ENCODE measurements around the gene INHBA. TPM values are rescaled to one million over a fixed set of nuclear protein-coding genes. Genes with fewer than 3 reads are reported as not detected.

The INHBA gene
- total and polyA plus RNA-seq, 2 donors (not counting 1 experiment from before 2014, with no cell fraction given), result 15.0 to 108 TPM

- Histone ChIP-seq H3K9me3 (ENCODE audit: control insufficient read depth, insufficient read depth, low read depth, low read length) (no peaks in the 10 kb centered on the region), H3K27ac (ENCODE audit: insufficient read depth, low read length) (no peak overlapping the region), H3K4me3 (replicated peaks in 1 of 4; ENCODE audit: control extremely low read depth in 1 of 4, insufficient read depth in 1 of 4, low read depth in 3 of 4, low read length in 4 of 4) (no peak overlapping the region), H3K4me2 (ENCODE audit: extremely low read depth, insufficient read depth, low read length) (no peak overlapping the region), H3K79me2 (ENCODE audit: control insufficient read depth, insufficient read depth, low read length) (no peaks in the 10 kb centered on the region), H2AFZ (ENCODE audit: low read length) (no peak overlapping the region), H3K27me3 (ENCODE audit: control insufficient read depth, insufficient read depth, low read length) (no peaks in the 10 kb centered on the region), H3K4me1 (ENCODE audit: control insufficient read depth, extremely low read depth, insufficient read depth, low read length) (no peaks in the 10 kb centered on the region), H3K36me3 (ENCODE audit: control insufficient read depth, insufficient read depth, low read length) (no peaks in the 10 kb centered on the region), H4K20me1 (ENCODE audit: control insufficient read depth, extremely low read depth, insufficient read depth, low read length) (no peaks in the 10 kb centered on the region), H3K9ac (ENCODE audit: insufficient read depth, low read length) (no peak overlapping the region)
- DNase-seq (ENCODE audit: low read depth in 2 of 2), result no peak
- TF ChIP-seq, protein P1, sequence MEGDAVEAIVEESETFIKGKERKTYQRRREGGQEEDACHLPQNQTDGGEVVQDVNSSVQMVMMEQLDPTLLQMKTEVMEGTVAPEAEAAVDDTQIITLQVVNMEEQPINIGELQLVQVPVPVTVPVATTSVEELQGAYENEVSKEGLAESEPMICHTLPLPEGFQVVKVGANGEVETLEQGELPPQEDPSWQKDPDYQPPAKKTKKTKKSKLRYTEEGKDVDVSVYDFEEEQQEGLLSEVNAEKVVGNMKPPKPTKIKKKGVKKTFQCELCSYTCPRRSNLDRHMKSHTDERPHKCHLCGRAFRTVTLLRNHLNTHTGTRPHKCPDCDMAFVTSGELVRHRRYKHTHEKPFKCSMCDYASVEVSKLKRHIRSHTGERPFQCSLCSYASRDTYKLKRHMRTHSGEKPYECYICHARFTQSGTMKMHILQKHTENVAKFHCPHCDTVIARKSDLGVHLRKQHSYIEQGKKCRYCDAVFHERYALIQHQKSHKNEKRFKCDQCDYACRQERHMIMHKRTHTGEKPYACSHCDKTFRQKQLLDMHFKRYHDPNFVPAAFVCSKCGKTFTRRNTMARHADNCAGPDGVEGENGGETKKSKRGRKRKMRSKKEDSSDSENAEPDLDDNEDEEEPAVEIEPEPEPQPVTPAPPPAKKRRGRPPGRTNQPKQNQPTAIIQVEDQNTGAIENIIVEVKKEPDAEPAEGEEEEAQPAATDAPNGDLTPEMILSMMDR (conservative IDR thresholded peaks at IDR 0.05 in 1 of 2, IDR thresholded peaks at IDR 0.05 in 1 of 2; ENCODE audit: low read depth in 1 of 2, low read length in 2 of 2), result no peak
- TF ChIP-seq EZH2 (IDR thresholded peaks at IDR 0.05; ENCODE audit: low read length, missing control alignments), result no peak
These were observed 26.2 kb upstream of the INHBA start for GRCh38 chr7:41729059-41729458.

GRCh38 chr7:41725013-41725412 lies 22.1 kb upstream of the INHBA start:
- Histone ChIP-seq H2AFZ (ENCODE audit: low read length) (no peak overlapping the region), H3K27me3 (ENCODE audit: control insufficient read depth, insufficient read depth, low read length) (no peaks in the 10 kb centered on the region), H3K9ac (ENCODE audit: insufficient read depth, low read length) (no peak overlapping the region), H3K4me1 (ENCODE audit: control insufficient read depth, extremely low read depth, insufficient read depth, low read length) (no peaks in the 10 kb centered on the region), H3K9me3 (ENCODE audit: control insufficient read depth, insufficient read depth, low read depth, low read length) (no peaks in the 10 kb centered on the region), H3K4me2 (ENCODE audit: extremely low read depth, insufficient read depth, low read length) (no peak overlapping the region), H4K20me1 (ENCODE audit: control insufficient read depth, extremely low read depth, insufficient read depth, low read length) (no peaks in the 10 kb centered on the region), H3K79me2 (ENCODE audit: control insufficient read depth, insufficient read depth, low read length) (no peaks in the 10 kb centered on the region), H3K27ac (ENCODE audit: insufficient read depth, low read length) (no peak overlapping the region), H3K36me3 (ENCODE audit: control insufficient read depth, insufficient read depth, low read length) (no peaks in the 10 kb centered on the region), H3K4me3 (replicated peaks in 1 of 4; ENCODE audit: control extremely low read depth in 1 of 4, insufficient read depth in 1 of 4, low read depth in 3 of 4, low read length in 4 of 4) (no peak overlapping the region)
- no peak for TF ChIP-seq EZH2 (IDR thresholded peaks at IDR 0.05; ENCODE audit: low read length, missing control alignments)
- TF ChIP-seq, protein P1 (conservative IDR thresholded peaks at IDR 0.05 in 1 of 2, IDR thresholded peaks at IDR 0.05 in 1 of 2; ENCODE audit: low read depth in 1 of 2, low read length in 2 of 2), result no peak
- no peak for DNase-seq (ENCODE audit: low read depth in 2 of 2)

DNA sequence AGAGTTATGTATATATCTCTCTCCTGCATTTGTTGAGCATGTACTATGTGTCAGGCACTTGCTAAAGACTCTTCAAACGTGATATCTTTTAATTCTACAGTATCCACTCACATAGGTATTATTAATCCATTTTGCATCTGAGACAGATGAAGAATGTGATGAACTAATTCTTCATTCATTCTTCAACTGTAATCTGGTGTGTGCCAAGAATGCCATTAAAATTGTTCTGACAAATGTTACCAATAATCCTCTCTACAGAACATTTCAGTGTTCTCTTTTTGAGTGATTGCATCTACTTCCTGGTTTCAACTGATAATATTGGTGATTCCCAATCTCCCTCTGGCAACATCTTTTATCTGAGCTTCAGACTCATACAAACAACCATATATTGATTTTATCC lies 18.0 kb upstream of the INHBA start:
- Histone ChIP-seq H2AFZ (ENCODE audit: low read length) (no peak overlapping the region), H3K27me3 (ENCODE audit: control insufficient read depth, insufficient read depth, low read length) (no peaks in the 10 kb centered on the region), H3K79me2 (ENCODE audit: control insufficient read depth, insufficient read depth, low read length) (no peaks in the 10 kb centered on the region), H3K4me2 (ENCODE audit: extremely low read depth, insufficient read depth, low read length) (no peak overlapping the region), H4K20me1 (ENCODE audit: control insufficient read depth, extremely low read depth, insufficient read depth, low read length) (no peaks in the 10 kb centered on the region), H3K9me3 (ENCODE audit: control insufficient read depth, insufficient read depth, low read depth, low read length) (no peaks in the 10 kb centered on the region), H3K9ac (ENCODE audit: insufficient read depth, low read length) (no peak overlapping the region), H3K27ac (ENCODE audit: insufficient read depth, low read length) (no peak overlapping the region), H3K36me3 (ENCODE audit: control insufficient read depth, insufficient read depth, low read length) (no peaks in the 10 kb centered on the region), H3K4me1 (ENCODE audit: control insufficient read depth, extremely low read depth, insufficient read depth, low read length) (no peaks in the 10 kb centered on the region), H3K4me3 (replicated peaks in 1 of 4; ENCODE audit: control extremely low read depth in 1 of 4, insufficient read depth in 1 of 4, low read depth in 3 of 4, low read length in 4 of 4) (no peak overlapping the region)
- TF ChIP-seq EZH2 (IDR thresholded peaks at IDR 0.05; ENCODE audit: low read length, missing control alignments), result no peak
- TF ChIP-seq, protein P1 (conservative IDR thresholded peaks at IDR 0.05 in 1 of 2, IDR thresholded peaks at IDR 0.05 in 1 of 2; ENCODE audit: low read depth in 1 of 2, low read length in 2 of 2), result no peak
- DNase-seq (ENCODE audit: low read depth in 2 of 2), result no peak
